KG1 (cell line): ENCODE results near the gene SEMA3C.

Source experiments
- DNase-seq: peaks from one replicate; lab custom pipeline; 2025; lab: John Stamatoyannopoulos, UW

SEMA3C gene

DNA sequence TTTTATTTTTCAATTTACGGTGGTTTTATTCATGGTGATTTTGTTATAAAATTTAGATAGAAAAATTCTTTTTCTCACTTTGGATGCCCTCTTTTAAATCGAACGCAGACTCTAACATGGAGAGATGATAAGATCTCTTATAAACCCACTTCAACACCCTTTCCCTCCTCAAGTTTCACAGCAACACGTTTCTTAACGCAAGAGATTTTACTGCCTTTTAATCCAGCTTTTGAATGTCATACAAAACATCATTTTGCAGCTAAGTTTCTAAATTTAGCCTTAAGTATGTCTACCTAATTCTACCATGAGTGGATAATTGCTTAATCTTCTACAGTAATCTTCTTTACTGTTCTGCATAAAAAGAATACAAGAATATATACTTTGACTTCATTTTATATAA lies 70.0 kb downstream of the SEMA3C start:
- no peak for DNase-seq

DNA sequence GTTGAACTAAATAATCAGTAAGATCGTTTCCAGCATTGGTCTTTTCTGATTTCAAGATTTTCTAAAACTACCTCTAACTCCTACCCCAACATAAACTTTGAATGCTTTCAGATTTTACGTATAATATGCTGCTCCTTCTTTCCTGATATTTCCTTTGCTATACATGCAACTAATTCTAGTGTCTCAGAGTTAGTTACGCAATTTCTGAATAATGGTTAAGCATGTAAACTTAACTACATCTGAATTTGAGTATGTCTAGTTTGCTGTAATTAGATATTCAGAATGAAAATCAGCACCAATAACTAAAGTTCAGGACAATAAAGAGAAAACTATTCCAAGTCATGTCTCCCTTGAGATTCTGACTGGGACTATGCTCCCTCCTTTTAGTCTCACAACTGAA lies 71.0 kb downstream of the SEMA3C start:
- no peak for DNase-seq

DNA sequence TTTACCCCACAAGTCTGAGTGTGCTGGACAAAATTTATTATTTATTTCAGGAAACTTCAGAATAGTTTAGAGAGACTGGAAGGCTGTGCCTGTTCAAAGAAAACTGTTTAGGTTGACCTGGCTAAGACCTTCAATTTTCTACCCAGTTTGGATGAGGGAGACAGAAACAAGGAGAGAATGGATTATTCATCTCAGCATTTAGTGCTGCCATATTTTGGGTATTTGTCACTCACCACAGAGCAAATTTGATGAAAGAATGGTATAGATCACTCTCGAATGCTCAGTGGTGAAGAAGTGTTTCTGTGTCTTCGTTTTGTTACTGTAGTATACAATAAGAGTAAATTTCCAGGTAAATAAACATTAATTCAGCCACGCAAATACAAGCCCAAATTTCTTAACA lies 71.8 kb downstream of the SEMA3C start:
- no peak for DNase-seq

DNA sequence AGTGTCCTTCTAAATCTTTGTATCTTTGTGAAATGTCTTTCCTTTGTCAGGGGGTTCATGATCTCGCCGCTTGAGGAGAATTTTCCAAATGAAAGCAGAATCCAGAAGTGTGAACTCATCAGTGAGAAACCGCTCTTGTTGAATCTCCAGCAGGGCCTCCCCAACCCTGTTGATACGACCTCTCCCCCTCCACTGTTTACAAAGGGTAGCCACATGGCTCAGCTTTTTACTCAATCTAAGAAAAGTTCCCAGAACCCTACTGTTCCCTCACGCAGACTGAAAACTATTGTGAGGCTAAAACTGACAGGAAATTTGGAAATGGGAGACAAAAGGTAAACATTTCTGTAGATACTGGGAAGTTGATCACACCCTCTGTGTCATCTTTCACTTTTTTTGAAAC lies 73.9 kb downstream of the SEMA3C start:
- no peak for DNase-seq

DNA sequence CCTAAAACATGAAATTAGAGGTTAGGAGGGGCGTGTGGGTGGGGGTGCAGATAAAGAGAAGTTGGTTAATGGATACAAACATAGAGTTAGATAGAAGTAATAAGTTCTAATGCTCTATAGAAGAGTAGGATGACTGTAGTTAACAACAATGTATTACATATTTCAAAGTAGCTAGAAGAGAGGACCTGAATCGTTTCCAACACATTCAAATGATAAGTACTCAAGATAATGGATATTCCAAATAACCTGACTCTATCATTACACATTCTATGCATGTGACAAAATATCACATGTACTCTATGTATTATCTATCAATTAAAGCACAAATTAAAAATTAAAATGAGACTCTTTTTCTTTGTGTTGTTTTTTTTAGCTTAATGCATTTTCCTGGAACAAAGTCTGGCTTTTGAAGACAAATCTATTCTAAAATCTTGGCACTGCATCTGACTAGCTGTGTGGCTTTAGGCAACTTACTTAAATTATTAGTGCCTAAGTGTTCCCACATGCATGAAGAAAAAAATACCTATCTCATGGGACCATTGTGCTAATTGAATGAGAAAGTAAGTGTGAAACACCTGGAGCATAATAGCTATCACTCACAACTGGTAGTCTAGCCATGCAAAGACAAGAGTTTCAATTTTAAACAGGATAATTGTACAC lies 75.7 kb downstream of the SEMA3C start:
- DNase-seq = no peak

DNA sequence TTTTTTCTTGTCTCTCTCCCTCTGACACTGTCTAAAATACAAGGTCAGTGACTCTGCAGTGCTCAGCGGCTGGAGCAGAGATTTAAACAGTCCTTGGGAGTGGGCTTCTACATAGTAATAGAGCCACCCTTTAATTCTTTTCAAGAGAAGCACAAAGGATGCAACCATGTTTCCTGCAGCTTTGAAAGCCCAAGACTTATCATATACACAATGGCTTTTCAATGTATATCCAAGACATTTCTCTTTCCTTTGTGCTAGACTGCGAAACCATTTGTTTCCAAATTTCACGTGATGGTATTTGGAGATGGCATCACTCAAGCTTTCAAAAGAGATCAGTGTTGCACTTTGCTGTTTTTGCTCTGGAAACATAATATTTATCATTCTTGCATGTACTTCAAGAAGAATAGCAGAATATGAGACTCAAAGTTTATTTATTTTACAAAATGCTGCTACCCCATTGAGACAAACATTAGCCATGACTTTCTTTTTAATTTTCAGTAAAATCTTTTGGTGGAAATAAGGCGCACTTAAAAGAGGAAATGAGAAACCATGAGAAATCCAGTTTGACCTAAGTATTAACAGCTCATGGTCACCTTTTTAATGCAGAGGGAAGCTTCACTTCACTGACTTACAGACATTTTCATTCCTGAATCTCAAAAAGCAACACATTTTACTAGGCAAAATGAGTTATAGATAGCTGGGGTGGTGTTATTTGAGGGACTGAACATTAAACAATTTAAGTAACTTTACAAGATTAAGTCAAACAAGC lies 76.6 kb downstream of the SEMA3C start:
- DNase-seq = no peak

DNA sequence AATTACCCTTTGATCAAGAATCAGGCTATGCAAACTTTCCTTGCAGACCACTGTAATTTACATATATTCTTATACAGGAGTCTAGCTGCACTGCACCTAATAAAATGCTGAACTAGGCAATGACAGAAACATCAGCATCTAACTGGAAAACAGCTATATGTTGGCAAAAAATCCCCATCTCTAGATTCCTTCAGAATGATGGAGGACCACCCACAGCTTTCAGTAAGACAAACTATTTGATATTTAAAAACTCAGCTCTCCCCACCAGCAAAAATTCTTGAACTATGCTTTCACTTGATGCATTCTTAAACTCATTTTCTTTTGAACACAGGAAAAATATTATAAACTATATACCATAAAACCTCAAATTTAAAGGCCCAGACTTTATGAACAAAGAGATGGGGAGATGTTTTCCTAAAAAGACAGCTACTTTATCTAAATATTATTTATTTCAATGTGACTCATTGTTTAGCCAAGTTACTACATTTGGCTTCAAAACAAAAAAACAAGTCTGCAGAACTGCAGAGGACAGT lies 77.4 kb downstream of the SEMA3C start:
- DNase-seq = no peak

DNA sequence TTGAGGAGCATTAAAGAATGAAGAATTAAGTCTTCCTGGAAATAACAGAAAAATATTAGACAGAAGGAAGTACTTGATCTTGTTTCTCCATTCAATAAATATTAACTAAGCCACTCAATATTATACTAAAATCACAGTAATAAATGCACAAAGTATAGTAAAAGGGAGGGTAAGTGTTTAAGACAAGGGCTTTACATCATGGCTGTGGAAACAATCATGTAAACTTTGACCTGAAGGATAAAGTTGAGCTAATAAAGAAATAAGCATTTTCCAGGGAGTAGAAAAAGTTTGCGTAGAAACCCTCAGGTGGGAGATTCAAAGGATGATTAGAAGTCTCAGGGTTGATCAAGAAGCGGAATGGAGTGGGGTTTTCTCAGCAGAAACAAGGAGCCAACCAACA lies 78.2 kb downstream of the SEMA3C start:
- no peak for DNase-seq

DNA sequence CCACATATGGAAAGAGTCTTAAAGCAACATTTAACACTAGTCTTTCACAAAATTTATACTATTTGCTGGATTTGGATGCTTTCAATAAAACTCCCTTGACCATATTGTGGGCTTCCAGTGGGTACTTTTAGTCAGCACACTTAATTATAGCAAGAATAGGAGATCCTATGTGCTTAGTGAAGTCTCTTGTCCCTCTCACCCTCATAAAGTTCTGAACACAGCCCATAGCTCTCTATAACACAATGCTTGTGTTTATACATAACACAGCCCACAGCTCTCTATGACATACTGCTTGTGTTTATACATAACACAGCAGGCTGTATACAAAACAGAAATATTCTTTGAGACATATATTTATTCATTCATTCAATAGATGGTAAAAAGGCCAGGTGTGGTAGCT lies 79.0 kb downstream of the SEMA3C start:
- DNase-seq = no peak

DNA sequence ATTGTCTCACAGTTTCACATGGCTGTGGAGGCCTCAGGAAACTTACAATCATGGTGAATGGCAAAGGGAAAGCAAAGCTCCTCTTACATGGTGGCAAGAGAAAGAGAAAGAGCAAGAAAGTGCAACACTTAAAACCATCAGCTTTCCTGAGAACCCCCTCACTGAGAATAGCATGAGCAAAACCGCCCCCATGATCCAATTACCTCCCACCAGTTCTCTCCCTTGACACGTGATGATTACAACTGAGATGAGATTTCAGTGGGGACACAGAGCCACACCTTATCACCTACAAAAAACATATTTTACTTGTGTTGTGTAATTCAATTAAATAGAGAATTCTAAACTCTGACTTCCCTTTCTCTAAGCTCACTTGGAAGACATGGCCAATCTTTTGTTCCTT lies 80.2 kb downstream of the SEMA3C start:
- no peak for DNase-seq

DNA sequence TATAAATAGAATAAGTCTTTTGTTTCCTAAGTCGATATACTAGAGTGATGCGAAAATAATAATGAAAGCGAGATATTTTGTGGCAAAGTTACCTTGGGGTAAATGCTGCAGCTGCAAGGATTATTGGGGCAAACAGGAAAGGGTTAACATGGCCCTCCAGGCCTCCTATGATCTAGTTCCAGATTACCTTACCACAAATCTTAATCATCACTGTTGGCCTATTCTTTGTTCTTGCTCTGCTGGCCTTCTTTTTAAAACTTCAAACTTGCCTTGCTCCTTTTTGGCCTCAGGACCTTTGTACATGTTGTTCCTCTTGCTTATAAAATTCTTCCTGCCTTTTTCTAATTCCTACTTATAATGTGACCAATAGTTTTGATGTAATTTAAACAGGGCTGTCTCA lies 81.5 kb downstream of the SEMA3C start:
- no peak for DNase-seq

DNA sequence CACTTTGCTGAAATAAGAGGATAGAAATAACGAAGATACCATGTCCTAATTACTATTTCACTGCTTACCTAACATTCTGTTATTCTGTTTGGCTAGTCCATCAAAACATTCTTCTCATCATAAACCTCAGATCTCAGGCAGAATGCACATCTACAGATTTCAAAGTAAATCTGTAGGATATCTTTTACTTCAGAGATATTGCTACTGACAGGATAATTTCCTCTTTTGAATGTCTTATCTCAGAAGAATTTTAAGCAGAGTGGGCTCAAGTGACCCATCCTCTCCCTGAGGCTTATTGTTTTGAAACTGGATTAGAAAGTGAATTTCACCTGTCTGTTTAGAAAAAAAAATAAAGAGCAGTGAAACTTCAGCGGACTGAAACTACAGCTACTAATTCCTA lies 83.6 kb downstream of the SEMA3C start:
- DNase-seq = no peak

DNA sequence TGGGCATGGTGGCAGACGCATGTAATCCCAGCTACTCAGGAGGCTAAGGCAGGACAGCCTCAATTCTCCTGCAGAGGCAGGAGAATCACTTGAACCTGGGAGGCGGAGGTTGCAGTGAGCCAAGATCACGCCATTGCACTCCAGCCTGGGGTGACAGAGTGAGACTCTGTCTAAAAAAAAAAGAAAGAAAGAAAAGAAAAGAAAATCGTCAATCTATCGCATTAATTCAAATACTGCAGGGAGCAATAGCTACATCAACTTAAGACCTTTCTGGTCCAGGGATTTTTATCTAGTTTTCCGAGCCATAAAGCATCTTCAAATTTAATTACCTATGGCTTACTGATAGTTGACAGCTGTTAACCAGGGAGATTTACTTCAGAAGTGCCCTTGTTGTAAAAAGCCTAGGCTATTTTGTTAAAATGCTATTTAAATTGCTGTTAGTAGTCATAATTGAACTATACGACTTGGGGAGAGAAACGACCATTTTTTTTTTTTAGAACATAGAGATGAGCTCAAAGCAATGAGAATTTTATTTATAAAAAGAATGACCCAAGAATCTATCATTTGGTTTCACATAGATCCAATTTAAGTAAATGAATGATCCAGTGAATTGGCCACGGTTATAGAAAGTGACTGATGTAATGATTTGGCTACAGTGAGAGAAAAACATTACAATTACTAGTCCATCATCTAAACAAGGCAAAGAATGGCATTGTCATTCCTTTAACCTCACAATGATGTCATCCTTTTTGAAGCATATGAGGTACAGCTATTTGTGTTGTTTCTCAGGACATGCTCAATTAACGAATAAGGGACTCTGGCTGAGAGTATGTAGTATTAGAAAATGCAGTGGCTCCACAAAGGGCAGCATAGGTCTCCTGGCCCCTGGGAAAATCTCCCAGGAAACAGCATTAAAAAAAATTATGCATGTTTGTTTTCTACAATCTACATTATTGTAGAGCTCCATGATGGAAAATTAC lies 85.3 kb downstream of the SEMA3C start:
- DNase-seq = no peak

DNA sequence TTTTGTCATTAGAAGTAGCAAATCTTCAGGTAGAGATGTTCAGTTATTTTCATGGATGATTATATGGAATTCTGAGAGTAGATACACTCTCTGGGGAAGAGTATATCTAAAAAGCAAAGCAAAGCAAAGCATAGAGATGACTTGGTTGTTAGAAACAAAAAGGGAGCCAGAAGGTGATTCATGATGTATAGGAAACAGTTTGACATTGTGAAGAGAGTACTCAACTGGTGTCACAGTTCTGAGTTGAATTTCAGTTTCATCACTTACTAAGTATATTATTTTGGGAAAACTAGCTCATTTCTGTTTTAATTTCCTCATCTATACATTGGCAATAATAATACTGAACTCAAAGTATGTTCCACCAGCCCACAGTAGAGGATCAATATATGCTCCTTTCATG lies 86.8 kb downstream of the SEMA3C start:
- DNase-seq = no peak

DNA sequence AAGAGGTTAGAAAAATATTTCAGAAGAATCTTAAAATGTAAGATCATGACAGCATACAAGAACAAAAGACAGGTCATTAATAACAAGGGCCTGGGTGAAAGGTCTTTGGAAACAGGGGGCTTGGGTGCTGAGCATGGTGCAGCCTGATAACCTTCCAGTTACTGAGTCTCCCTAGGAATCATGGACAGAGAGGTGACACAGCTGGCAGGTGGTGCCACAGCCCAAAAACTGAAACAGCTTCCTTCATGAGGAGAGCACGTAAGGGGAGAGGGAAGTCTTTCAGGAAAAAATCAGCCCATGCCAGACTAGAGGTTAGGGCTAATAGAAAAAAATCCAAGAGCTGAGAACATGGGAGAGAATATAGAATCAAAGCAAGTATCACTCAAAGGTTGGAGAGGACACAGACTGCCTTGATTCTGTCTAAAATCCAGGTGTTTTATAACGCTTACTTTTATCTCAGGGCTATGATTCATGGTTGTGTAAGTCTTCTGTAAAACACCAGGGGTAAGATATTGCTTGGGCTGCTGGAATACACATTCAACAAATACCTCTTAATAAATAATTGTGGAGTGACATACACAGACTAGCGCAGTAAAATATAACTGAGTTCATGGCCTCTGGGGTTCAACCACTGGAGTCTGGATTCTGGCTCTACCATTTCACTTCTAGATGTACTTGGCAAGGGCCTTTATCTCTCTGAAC lies 88.1 kb downstream of the SEMA3C start:
- no peak for DNase-seq

DNA sequence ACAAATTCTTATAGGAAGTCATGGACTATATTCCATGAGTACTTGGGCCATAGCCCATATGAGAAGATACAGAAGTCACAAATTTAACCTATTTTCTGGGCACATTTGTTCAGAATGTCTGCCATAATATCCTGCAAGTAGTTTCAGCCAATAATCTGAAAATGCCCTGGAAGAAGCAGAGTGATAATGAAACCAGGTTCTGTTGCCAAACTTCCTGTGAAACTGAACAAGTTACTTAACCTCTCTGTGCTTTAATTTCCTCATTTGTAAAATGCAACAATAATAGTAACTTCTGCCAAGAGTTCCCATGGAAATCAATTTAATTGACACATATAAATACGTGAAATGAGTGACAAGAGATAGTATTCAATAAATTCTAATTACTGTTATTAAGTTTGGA lies 88.8 kb downstream of the SEMA3C start:
- DNase-seq = no peak

DNA sequence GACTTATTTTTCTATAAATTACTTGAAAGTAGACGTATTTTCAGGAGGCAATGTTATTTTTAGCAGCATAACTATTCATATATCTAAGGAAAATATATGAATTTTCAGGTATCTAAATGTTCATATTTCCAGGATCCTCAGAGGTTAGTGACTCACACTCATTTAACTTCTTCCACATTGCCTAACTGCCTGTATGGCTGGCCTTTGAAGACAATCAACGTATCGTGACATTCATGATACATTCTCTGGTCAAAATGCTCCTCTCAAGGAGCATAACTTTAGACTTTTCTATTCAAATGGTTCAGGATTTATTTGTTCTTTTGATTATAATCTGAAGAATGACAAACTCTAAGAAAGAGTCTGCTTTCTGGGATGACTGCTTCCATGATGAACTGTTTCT lies 89.3 kb downstream of the SEMA3C start:
- DNase-seq = no peak

DNA sequence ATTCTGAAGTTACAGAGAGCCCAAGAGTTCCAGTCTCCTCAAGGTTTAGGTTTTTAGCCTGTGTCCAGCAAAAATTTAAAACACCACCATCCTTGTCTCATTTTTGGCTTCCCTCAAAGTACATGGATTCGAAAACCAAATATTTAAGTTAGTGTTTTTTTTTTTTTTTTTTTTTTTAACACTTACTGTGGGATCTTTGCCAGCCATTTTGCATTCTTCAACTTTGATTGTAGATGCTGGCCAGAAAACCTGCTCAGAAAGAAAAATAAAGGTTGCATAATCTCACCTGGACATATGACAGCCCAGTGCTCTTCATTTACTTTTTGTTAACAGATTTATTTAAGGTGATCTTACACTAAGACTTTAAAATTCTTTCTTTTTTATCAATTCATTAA lies 91.6 kb downstream of the SEMA3C start:
- no peak for DNase-seq

DNA sequence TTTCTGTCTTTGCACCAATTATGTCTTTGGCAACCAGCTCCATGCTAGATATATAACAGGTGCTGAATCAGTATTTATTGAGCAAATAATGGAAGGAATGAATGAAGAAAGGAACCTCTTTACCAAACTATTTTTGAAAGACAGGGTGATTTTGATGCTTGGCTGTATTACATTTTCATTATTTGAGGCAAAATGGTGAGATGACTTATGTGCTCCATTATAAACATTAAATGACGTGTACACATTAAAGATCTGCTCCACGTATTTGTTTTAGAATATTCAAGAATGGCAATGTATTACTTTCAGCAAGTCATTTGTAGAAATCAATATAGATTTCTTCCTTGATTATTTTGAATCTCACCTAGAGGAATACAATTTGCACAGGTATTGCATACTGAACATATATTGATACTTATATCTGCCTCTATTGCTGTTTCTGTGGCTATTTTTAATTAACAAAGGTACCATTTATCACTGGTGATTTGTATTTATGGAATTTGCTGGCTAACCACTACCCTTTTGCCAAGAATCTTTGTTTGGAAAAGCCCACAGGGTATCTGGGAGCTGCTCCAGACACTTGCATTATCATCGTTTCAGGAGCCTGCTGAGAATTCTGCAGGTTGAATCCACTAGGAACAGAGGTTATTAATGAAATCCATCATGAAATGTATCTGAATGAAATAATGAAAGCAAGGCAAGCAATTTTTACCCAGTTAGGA lies 92.2 kb downstream of the SEMA3C start:
- DNase-seq = no peak

DNA sequence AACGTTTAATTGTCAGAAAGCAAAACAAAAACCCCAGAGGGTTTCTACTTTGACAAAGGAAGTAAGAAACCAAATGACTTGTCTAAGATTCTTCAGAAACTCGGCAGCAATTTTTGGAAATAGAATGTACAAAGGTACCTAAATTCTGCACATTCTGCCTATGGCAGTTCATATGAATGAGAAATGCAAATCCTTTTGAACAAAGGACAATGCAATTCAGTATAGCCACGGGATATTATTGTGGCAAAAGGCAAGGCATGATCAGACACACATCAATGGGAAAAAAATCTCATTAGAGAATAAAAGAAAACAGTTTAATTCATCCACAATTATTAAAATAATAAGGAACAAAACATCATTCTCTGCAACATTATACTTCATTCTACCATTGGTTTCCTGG lies 93.4 kb downstream of the SEMA3C start:
- DNase-seq = no peak

DNA sequence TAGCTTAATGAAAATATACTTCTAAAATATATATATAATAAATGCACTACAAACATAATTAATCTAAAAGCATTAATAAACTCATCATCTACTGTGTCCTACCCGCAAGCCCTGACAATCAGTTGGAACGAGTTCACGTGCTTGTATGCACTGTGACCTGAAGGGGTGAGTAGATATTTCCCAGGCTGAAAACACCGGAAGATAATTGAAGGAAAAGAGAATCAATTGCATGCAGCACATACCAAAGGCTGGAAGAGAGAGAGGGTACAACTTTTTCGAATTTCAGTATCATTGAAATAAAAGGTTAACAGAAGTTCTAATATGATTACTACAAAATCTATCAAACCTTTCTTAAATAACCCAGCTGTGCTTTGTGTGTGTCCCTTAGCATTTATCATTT lies 94.6 kb downstream of the SEMA3C start:
- no peak for DNase-seq
